ENCODE data around the gene FBLN2.

- TF ChIP-seq CTCF (IDR thresholded peaks at IDR 0.05) (no peak), POLR2A (IDR thresholded peaks at IDR 0.05) (no peak), EP300 (IDR thresholded peaks at IDR 0.05) (no peak), POLR2AphosphoS5 (IDR thresholded peaks at IDR 0.05) (no peak)
Observed at GRCh38 chr3:13637953-13638352, 89.0 kb downstream of the FBLN2 start.

All from suprapubic skin (tissue), 4 donors.